Astrocyte (in vitro differentiated cells and primary cell): ENCODE measurements around the gene KRTAP9-4. TPM values are rescaled to one million over a fixed set of nuclear protein-coding genes. Genes with fewer than 3 reads are reported as not detected.
"Not testable (repeated sequence)": the region's sequence is repeated elsewhere in the genome, so short reads cannot be mapped to it uniquely, and the experiment has no call there.

ENCODE experiments used
- DNase-seq: peaks from one replicate; pipeline ENCODE4 v3.0.0-alpha.2; 2010; ENCODE audit warnings: low read depth
- FAIRE-seq: peaks from 2 replicates; lab custom pipeline; 2011; peaks lifted over from hg19 to GRCh38; lab: Jason Lieb, UNC
- H2AFZ ChIP-seq: 2 replicates; pipeline ENCODE4 v1.6.0; 2012; ENCODE audit warnings: low read depth, low read length, inconsistent platforms
- H3K27ac ChIP-seq: 2 replicates; pipeline ENCODE4 v1.5.1; 2011; ENCODE audit warnings: low read depth, low read length, inconsistent platforms
- H3K27me3 ChIP-seq: 2 replicates; pipeline ENCODE4 v1.6.0; 2011; ENCODE audit warnings: low read length, inconsistent platforms; ENCODE audit not compliant: insufficient read depth
- H3K36me3 ChIP-seq: 2 replicates; pipeline ENCODE4 v1.5.1; 2011; ENCODE audit warnings: low read length, inconsistent platforms; ENCODE audit not compliant: insufficient read depth
- H3K4me1 ChIP-seq: 2 replicates; pipeline ENCODE4 v1.5.1; 2011; ENCODE audit warnings: low read length, inconsistent platforms; ENCODE audit not compliant: insufficient read depth
- H3K4me2 ChIP-seq: 2 replicates; pipeline ENCODE4 v1.6.0; 2012; ENCODE audit warnings: low read length, inconsistent platforms
- H3K4me3 ChIP-seq: 2 replicates; pipeline ENCODE4 v1.5.1; 2011; ENCODE audit warnings: low read depth, mild to moderate bottlenecking, low read length, inconsistent platforms; ENCODE audit not compliant: insufficient read depth
- H3K79me2 ChIP-seq: 2 replicates; pipeline ENCODE4 v1.6.0; 2012; ENCODE audit warnings: mild to moderate bottlenecking, low read length, inconsistent platforms; ENCODE audit not compliant: insufficient read depth
- H3K9ac ChIP-seq: 2 replicates; pipeline ENCODE4 v1.6.0; 2012; ENCODE audit warnings: mild to moderate bottlenecking, low read length, inconsistent platforms
- H3K9me3 ChIP-seq: 2 replicates; pipeline ENCODE4 v1.5.1; 2012; ENCODE audit warnings: low read depth, mild to moderate bottlenecking, low read length, inconsistent platforms; ENCODE audit not compliant: insufficient read depth
- H4K20me1 ChIP-seq: 2 replicates; pipeline ENCODE4 v1.6.0; 2012; ENCODE audit warnings: low read length, inconsistent platforms; ENCODE audit not compliant: insufficient read depth
- H3K27ac Mint-ChIP-seq: one replicate; pipeline ENCODE4 v1.8.0; 2021; ENCODE audit warnings: mild to moderate bottlenecking, mixed read lengths; ENCODE audit not compliant: unreplicated experiment
- H3K27me3 Mint-ChIP-seq: one replicate; pipeline ENCODE4 v1.8.0; 2021; ENCODE audit warnings: low read depth, mixed read lengths; ENCODE audit not compliant: unreplicated experiment
- H3K36me3 Mint-ChIP-seq: one replicate; pipeline ENCODE4 v1.8.0; 2021; ENCODE audit warnings: low read depth, mixed read lengths; ENCODE audit not compliant: unreplicated experiment
- H3K4me1 Mint-ChIP-seq: one replicate; pipeline ENCODE4 v1.8.0; 2021; ENCODE audit warnings: low read depth, mixed read lengths; ENCODE audit not compliant: unreplicated experiment
- H3K4me3 Mint-ChIP-seq: one replicate; pipeline ENCODE4 v1.8.0; 2021; ENCODE audit warnings: mild to moderate bottlenecking, moderate library complexity, mixed read lengths; ENCODE audit not compliant: unreplicated experiment
- H3K9me3 Mint-ChIP-seq: one replicate; pipeline ENCODE4 v1.8.0; 2021; ENCODE audit warnings: mild to moderate bottlenecking, mixed read lengths; ENCODE audit not compliant: unreplicated experiment
- CTCF ChIP-seq: IDR thresholded peaks from 2 replicates; pipeline ENCODE4 v1.5.1; 2011; ENCODE audit warnings: low read depth, mild to moderate bottlenecking, inconsistent platforms, low read length, moderate library complexity; ENCODE audit not compliant: insufficient read depth
- EZH2 ChIP-seq: IDR thresholded peaks from 2 replicates; pipeline ENCODE4 v1.6.1; 2012; ENCODE audit warnings: mild to moderate bottlenecking, low read length, inconsistent platforms; ENCODE audit not compliant: insufficient read depth
- total RNA-seq: library from RNA; stranded (reverse); gene quantifications from 2 replicates; pipeline ENCODE4 v1.2.1, GENCODE V29; 2021

KRTAP9-4 gene
- total RNA-seq, 1 donor from 2014 or later, result not detected

DNA sequence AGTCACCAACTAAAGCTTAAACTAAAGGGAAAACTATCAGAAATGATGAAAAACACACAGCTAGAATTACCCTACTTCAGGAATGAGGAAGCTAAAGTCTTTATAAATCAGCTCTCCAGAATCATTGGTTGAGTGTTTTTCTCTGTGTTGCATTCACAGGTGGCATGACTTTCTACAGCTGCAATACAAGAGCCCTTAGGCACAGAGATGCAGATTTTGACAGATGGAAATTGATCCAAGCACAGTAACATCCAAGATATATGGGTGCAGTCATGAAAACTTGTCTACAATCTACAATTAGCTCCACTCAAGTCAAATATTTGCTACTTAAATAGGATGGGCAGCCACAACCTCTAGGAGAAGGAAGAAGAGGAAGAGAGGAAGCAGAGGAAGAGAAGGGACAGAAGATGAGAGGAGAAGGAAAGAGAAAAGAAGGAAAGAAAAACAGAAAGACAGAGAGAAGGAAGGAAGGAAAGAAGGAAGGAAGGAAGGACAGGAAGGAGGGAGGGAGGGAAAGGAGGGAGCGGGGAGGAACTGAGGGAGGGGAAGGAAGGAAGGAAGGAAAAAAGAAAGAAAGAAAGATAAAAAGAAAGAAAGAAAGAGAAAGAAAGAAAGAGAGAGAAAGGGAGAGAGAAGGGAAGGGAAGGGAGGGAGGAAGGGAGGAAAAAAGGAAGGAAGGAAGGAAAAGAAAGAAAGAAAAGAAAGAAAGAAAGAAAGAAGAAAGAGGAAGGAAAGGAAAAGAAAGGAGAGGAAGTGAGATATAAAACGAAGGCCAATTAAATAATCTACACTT is 2.3 kb upstream of the KRTAP9-4 start:
- not testable (repeated sequence) for H3K27me3 ChIP-seq, H2AFZ ChIP-seq, H3K27ac Mint-ChIP-seq, H3K79me2 ChIP-seq, FAIRE-seq, H3K9me3 Mint-ChIP-seq, H4K20me1 ChIP-seq, DNase-seq, H3K36me3 Mint-ChIP-seq, H3K4me3 Mint-ChIP-seq, H3K4me3 ChIP-seq, H3K4me2 ChIP-seq, H3K9me3 ChIP-seq, H3K4me1 ChIP-seq, H3K27ac ChIP-seq, H3K36me3 ChIP-seq, H3K4me1 Mint-ChIP-seq, H3K9ac ChIP-seq
- H3K27me3 Mint-ChIP-seq, result peaks cover 35% of the 10 kb centered on the region

GRCh38 chr17:41251261-41251660 is 1.8 kb downstream of the KRTAP9-4 start:
- Mint-ChIP-seq H3K27ac (no peak overlapping the region), H3K36me3 (no peaks in the 10 kb centered on the region), H3K4me3 (no peak overlapping the region), H3K27me3 (peaks cover 49% of the 10 kb centered on the region), H3K9me3 (no peaks in the 10 kb centered on the region), H3K4me1 (no peaks in the 10 kb centered on the region)
- H3K4me1 ChIP-seq, result no peaks in the 10 kb centered on the region
- H3K4me3 ChIP-seq, result no peak overlapping the region
- no peak overlapping the region for H2AFZ ChIP-seq
- H3K79me2 ChIP-seq, result no peaks in the 10 kb centered on the region
- H3K27ac ChIP-seq, result no peak overlapping the region
- FAIRE-seq (no peak), DNase-seq (no peak)
- H3K36me3 ChIP-seq, result no peaks in the 10 kb centered on the region
- H3K9me3 ChIP-seq, result no peaks in the 10 kb centered on the region
- no peak overlapping the region for H3K9ac ChIP-seq
- TF ChIP-seq EZH2, result no peak
- TF ChIP-seq CTCF, result no peak
- peaks cover 3% of the 10 kb centered on the region for H3K27me3 ChIP-seq
- no peak overlapping the region for H3K4me2 ChIP-seq
- H4K20me1 ChIP-seq, result no peaks in the 10 kb centered on the region

DNA sequence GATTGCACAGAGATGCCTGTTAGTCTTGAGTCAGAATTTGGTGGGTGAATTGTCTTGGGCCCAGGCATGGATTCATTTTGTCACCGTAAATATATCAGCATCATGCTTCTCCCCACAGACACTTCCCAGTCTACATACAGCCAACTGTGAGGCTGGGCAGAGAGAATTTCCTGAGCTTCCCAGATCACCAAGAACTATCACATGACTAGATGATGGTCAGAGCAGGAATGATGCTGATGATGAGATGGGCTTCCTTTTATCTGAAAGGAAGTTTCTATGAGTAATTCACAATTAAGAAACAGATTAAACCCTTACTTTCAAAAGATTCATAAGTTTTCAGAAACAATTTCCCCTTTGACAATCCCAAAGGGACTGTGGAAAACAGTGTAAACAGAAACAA is 5.4 kb downstream of the KRTAP9-4 start:
- Histone ChIP-seq H3K4me1 (no peaks in the 10 kb centered on the region), H3K9ac (no peak overlapping the region), H3K9me3 (no peaks in the 10 kb centered on the region), H3K4me2 (no peak overlapping the region), H3K27ac (no peak overlapping the region), H2AFZ (no peak overlapping the region), H3K27me3 (no peaks in the 10 kb centered on the region), H3K4me3 (no peak overlapping the region), H3K36me3 (no peaks in the 10 kb centered on the region), H4K20me1 (no peaks in the 10 kb centered on the region), H3K79me2 (no peaks in the 10 kb centered on the region)
- no peaks in the 10 kb centered on the region for H3K36me3 Mint-ChIP-seq
- H3K9me3 Mint-ChIP-seq, result no peaks in the 10 kb centered on the region
- peaks cover 38% of the 10 kb centered on the region for H3K27me3 Mint-ChIP-seq
- H3K4me1 Mint-ChIP-seq, result no peaks in the 10 kb centered on the region
- DNase-seq (no peak), FAIRE-seq (no peak)
- no peak overlapping the region for H3K4me3 Mint-ChIP-seq
- no peak overlapping the region for H3K27ac Mint-ChIP-seq
- TF ChIP-seq CTCF (no peak), EZH2 (no peak)

GRCh38 chr17:41255381-41256290 is 6.1 kb downstream of the KRTAP9-4 start, which contains the start of gene KRTAP9-9:
TSS of gene KRTAP9-9 (plus strand) at chr17:41255384.
- not testable (repeated sequence) for H3K79me2 ChIP-seq, H3K4me2 ChIP-seq, H4K20me1 ChIP-seq, H3K27me3 ChIP-seq, H2AFZ ChIP-seq, H3K9me3 ChIP-seq, H3K4me1 ChIP-seq, H3K36me3 Mint-ChIP-seq, H3K4me3 ChIP-seq, H3K27ac Mint-ChIP-seq, DNase-seq, H3K27ac ChIP-seq, H3K9ac ChIP-seq, H3K4me1 Mint-ChIP-seq, H3K4me3 Mint-ChIP-seq, H3K36me3 ChIP-seq, FAIRE-seq, H3K9me3 Mint-ChIP-seq
- H3K27me3 Mint-ChIP-seq, result peaks cover 32% of the 10 kb centered on the region
